GM18526 (cell line): ENCODE results near the gene ZNF25.

Source experiments
- POLR2A ChIP-seq: IDR thresholded peaks from 3 replicates; pipeline ENCODE4 v1.6.1; 2011; ENCODE audit not compliant: insufficient read length; ENCODE audit errors: extremely low read depth

ZNF25 gene

GRCh38 chr10:37952043-37952755 is 24.2 kb downstream of the ZNF25 start:
- TF ChIP-seq POLR2A = no peak

- TF ChIP-seq POLR2A = no peak
These were observed 28.2 kb downstream of the ZNF25 start for GRCh38 chr10:37948210-37948609.

- no peak for TF ChIP-seq POLR2A
These were observed 28.9 kb downstream of the ZNF25 start for GRCh38 chr10:37947526-37947925.

GRCh38 chr10:37937864-37938263 is 38.6 kb downstream of the ZNF25 start:
- TF ChIP-seq POLR2A = no peak

GRCh38 chr10:37934791-37935190 is 41.7 kb downstream of the ZNF25 start:
- TF ChIP-seq POLR2A = no peak

GRCh38 chr10:37930423-37930822 is 46.0 kb downstream of the ZNF25 start:
- no peak for TF ChIP-seq POLR2A

GRCh38 chr10:37906382-37906781 is 70.1 kb downstream of the ZNF25 start:
- TF ChIP-seq POLR2A = no peak
